H1 (cell line): ENCODE results near the gene TAC4. TPM values are rescaled to one million over a fixed set of nuclear protein-coding genes. Genes with fewer than 3 reads are reported as not detected.

ENCODE experiments used
- SIRT6 ChIP-seq: IDR thresholded peaks from one replicate; pipeline ENCODE4 v1.7.1; 2012; ENCODE audit warnings: low read length, inconsistent platforms
- SUZ12 ChIP-seq: fragments of 200-600 bp; sonication (generic); IDR thresholded peaks from 2 replicates; pipeline ENCODE4 v1.6.1; 2012; ENCODE audit warnings: mild to moderate bottlenecking, inconsistent platforms, low read length, moderate library complexity, mixed read lengths
- polyA plus RNA-seq, 7 experiments: library from polyadenylated mRNA; depleted of rRNA in 3 of 7; stranded (reverse) in 5 of 7; unstranded in 2 of 7; fragments of >200 nt in 5 of 7; fragments of 200-250 nt in 2 of 7; gene quantifications; 1 replicate in 5 of 7; 2 replicates in 1 of 7; 4 replicates in 1 of 7; pipeline versions ENCODE4 v1.2.1 to v1.2.3, GENCODE V29; 2011 to 2013; ENCODE audit warnings: missing spikeins in 2 of 7, mixed read lengths in 2 of 7
- total RNA-seq: library from RNA; stranded (reverse); fragmentation: NEBNext Ultra II Directional; extraction: Animal tissue kit (Norgen Biotek cat#: 25700); gene quantifications from 2 replicates; pipeline ENCODE4 v1.2.1, GENCODE V29; 2021
- TF ChIP-seq, protein P1 (sequence below): IDR thresholded peaks from 2 replicates; pipeline ENCODE4 v1.6.1; 2011; ENCODE audit warnings: low read depth, mild to moderate bottlenecking, low read length; ENCODE audit not compliant: insufficient read depth

TAC4 gene
- total and polyA plus RNA-seq, 2 of the 8 experiments (the other 6 are each of a cell fraction or from before 2014, with no cell fraction given) = 0.15 TPM; not detected in 1

- TF ChIP-seq, protein P1, sequence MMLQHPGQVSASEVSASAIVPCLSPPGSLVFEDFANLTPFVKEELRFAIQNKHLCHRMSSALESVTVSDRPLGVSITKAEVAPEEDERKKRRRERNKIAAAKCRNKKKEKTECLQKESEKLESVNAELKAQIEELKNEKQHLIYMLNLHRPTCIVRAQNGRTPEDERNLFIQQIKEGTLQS = no peak
- TF ChIP-seq SUZ12 (no peak), SIRT6 (no peak)
Measured at GRCh38 chr17:49842371-49842770, 5.5 kb downstream of the TAC4 start (continued).
